Cerebellar nuclear complex (tissue), 1 donor: ENCODE data around the gene OVAAL.

Experiments
- DNase-seq, 2 experiments: peaks; one replicate each; lab custom pipeline; 2025; lab: John Stamatoyannopoulos, UW

The OVAAL gene

GRCh38 chr1:180558664-180559063, at the start of gene OVAAL:
Gene OVAAL (plus strand): TSS chr1:180558964.
- no peak for DNase-seq

GRCh38 chr1:180510882-180511281, 47.9 kb upstream of the OVAAL start:
- DNase-seq, result no peak

GRCh38 chr1:180513531-180513930, 45.2 kb upstream of the OVAAL start:
- no peak for DNase-seq

- no peak for DNase-seq
Observed at GRCh38 chr1:180515364-180515763, 43.4 kb upstream of the OVAAL start.

- DNase-seq, result peak in 1 of 2 experiments; percentile 5
Observed at GRCh38 chr1:180515857-180516388, 42.8 kb upstream of the OVAAL start.

- no peak for DNase-seq
Observed at GRCh38 chr1:180519846-180520245, 38.9 kb upstream of the OVAAL start.

- no peak for DNase-seq
Observed at GRCh38 chr1:180521474-180522212, 37.1 kb upstream of the OVAAL start.

- no peak for DNase-seq
Observed at GRCh38 chr1:180522213-180522515, 36.6 kb upstream of the OVAAL start.

GRCh38 chr1:180524160-180524914, 34.4 kb upstream of the OVAAL start:
- no peak for DNase-seq

GRCh38 chr1:180524915-180525714, 33.6 kb upstream of the OVAAL start:
- no peak for DNase-seq

GRCh38 chr1:180525715-180526039, 33.1 kb upstream of the OVAAL start:
- no peak for DNase-seq

- no peak for DNase-seq
Observed at GRCh38 chr1:180527101-180527669, 31.6 kb upstream of the OVAAL start.

- DNase-seq, result no peak
Observed at GRCh38 chr1:180528868-180529470, 29.8 kb upstream of the OVAAL start.

GRCh38 chr1:180530501-180530900, 28.3 kb upstream of the OVAAL start:
- no peak for DNase-seq

GRCh38 chr1:180532854-180533253, 25.9 kb upstream of the OVAAL start:
- no peak for DNase-seq

- DNase-seq, result no peak
Observed at GRCh38 chr1:180533266-180533987, 25.3 kb upstream of the OVAAL start.

GRCh38 chr1:180534214-180534613, 24.6 kb upstream of the OVAAL start:
- DNase-seq, result no peak

- no peak for DNase-seq
Observed at GRCh38 chr1:180535418-180535999, 23.3 kb upstream of the OVAAL start.

- no peak for DNase-seq
Observed at GRCh38 chr1:180536821-180537372, 21.9 kb upstream of the OVAAL start.

GRCh38 chr1:180539136-180539535, 19.6 kb upstream of the OVAAL start:
- no peak for DNase-seq
